Ammon's horn (tissue), 1 donor: Measurements from ENCODE around the gene DNAH2.

Source experiments
- DNase-seq: peaks from one replicate; pipeline ENCODE4 v3.0.0-alpha.2; 2016; ENCODE audit warnings: low spot score

Gene DNAH2

DNA sequence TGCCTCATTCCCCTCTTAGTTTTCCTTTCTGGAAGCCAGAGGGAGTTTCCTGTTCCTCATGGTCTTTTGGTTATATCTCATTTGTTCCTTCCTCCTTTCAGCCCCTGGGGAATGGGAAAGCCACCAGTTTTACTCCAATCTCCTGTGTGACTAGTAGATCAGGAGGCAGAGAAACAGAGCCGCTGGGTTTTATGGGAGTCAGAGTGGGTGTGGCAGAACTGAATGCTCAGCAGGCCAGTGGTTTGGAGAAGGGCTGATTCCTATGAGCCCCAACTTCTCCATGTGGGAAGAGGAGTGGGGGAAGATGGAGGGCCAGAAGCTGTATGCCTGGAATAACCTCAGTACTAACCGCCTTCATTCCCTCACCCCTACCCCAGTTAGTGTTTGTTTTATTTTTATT, 4.1 kb downstream of the DNAH2 start:
- DNase-seq, result no peak

GRCh38 chr17:7727886-7728285, 10.3 kb downstream of the DNAH2 start:
- no peak for DNase-seq

DNA sequence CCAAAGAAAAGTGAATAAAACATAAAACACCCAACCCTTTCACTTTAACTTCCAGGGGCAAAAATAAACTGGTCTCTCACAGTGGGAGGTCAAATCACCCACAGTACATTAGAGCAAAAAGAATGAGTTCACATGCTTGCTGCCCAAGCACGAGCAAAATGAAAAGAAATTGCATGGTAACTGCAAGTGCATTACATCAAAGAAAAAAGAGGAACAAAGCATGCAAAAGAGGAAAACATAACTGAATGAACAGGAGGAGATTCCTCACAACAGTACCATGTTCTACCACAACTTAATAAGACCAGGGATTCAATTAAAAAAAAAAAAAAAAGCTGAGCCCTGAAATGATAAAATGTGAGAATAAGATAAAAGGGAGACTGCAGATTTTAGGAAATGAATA, 12.3 kb downstream of the DNAH2 start:
- no peak for DNase-seq

GRCh38 chr17:7732981-7733539, 15.5 kb downstream of the DNAH2 start:
- DNase-seq, result no peak

- DNase-seq, result no peak
These were observed 20.1 kb downstream of the DNAH2 start for GRCh38 chr17:7737601-7738000.

DNA sequence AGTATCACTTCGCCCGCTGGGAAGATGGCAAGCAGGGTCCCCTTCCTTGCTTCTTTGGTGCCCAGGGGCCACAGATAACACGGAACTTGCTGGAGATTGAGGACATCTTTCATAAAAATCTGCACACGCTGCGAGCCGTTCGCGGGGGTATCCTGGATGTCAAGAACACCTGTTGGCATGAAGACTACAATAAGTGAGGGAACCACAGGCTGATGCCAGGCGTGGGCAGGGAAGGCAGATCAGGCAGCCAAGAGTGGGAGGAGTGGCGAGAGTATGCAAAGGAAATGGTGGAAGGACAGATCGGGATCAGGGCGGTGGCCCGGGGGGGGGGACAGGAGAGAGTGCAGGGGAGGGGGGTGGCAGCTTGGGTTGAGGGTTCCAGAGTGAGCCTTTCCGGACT, 22.2 kb downstream of the DNAH2 start:
- DNase-seq, result no peak

DNA sequence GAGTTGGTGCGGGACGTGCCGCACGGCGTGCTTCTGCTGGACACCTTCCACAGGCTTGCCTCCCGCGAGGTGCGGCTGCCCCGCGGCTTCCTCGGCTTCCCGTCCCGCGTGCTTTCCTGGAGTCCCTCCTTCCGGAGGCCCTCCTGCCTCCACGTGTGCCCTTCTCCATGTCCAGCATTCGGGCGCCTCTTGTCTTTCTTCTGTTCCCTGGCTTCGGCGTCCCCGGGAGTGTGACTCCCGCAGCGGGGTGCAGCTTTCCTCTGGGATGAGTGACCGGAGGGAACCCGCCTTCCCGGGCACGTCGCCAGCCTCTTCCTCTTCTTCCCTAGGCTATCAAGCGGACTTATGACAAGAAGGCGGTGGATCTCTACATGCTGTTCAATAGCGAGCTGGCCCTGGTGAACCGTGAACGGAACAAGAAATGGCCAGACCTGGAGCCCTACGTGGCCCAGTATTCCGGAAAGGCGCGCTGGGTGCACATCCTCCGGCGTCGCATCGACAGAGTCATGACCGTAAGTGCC, 23.0 kb downstream of the DNAH2 start:
- DNase-seq, result no peak

GRCh38 chr17:7742729-7743128, 25.2 kb downstream of the DNAH2 start:
- DNase-seq, result no peak

GRCh38 chr17:7744416-7744815, 26.9 kb downstream of the DNAH2 start:
- no peak for DNase-seq

DNA sequence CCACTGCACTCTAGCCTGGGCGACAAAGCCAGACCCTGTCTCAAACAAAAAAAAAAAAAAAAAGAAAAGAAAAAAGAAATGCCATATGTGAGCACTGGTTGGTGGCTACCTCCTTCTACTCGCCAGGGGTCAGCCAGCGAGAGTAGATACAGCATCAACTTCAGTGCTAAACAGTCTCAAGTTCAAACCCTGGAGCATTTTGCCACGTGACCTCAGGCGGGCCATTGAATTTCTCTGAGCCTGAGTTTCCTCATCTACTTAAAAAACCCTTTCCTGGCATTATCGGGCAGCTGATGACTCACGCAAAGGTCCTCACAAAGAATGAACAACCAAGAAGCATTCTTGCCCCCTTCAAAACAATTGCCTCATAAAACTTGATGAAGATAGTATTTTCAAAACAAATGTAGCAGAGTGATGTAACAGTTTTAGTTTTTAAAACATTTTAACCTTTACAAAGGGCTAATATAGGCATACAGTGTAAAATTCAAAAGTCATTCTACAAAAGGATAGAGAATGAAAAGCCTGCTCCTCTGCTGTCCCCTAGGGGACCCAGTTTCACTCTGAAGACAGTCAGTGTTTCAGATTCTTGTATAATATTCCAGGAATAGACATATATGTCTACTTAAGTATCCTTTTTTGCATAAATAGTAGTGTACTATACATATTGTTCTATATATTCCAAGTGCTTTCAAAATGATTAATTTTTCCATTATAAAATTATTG, 28.4 kb downstream of the DNAH2 start:
- DNase-seq, result no peak

GRCh38 chr17:7747635-7748071, 30.1 kb downstream of the DNAH2 start:
- no peak for DNase-seq

GRCh38 chr17:7748076-7748775, 30.7 kb downstream of the DNAH2 start:
- no peak for DNase-seq

GRCh38 chr17:7750321-7750821, 32.8 kb downstream of the DNAH2 start:
- DNase-seq, result no peak

DNA sequence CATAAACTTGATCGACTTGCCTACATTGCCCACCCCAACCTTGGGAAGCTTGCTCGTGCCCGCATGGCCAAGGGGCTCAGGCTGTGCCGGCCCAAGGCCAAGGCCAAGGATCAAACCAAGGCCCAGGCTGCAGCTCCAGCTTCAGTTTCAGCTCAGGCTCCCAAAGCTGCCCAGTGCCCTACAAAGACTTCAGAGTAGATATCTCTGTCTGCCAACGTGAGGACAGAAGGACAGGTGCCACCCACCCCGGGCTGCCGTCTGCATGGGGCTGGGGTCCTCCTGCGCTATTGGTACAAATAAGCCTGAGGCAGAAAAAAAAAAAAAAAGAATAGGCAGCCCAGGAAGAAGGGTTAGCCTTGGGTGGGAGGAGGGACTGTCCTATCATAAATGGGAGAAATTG, 37.1 kb downstream of the DNAH2 start:
- no peak for DNase-seq

DNA sequence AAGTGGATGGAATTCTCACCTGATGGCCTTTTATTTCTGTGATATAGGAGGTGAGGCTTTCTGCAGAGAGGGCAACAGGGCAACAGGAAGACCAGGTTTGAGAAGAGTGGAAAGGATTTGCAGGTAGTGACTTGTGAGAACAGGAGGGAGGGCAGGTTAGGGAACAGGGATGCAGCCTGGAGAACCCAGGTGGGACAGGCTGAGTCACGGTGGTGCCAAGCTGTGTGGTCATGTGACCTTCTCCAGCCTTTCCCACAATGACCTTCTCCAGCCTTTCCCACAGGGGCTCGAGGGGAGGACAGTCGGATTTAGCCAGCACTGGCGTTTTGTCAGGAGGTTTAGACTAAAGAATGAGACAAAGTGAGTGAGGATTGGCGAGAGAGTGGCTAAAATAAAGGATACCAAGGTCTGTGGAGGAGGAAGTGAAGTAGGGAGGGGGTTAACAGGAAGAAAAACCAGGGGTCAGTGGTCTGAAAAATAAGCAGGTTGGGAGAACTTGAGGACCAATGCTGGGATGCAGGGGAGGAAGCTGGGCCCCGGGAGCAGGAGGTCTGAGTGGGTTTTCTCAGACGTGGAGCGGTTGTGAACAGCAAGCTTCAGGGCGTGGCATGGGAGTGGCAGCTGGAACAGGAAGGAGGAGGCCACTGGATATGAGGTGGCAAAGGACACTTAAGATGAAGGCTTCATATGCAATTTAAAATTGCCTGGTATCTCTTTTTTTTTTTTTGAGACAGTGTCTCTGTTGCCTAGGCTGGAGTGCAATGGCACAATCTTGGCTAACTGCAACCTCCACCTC, 37.7 kb downstream of the DNAH2 start:
- DNase-seq, result no peak

DNA sequence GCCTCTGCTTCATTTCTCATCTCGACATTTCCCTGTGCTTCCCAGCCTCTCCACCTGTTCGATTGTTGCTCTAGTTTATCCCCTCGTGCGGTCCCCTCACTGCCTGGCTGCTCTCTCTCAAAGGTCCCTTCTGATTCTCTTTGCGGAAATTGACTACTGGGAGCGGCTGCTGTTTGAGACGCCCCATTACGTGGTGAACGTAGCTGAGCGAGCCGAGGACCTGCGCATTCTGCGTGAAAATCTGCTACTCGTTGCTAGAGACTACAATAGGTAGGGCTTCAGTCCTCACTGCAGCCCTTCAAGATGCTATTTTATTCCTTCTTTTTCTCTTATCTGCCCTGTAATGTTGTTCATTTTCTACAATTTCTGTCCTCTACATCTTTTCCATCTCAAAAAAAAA, 39.4 kb downstream of the DNAH2 start:
- no peak for DNase-seq

DNA sequence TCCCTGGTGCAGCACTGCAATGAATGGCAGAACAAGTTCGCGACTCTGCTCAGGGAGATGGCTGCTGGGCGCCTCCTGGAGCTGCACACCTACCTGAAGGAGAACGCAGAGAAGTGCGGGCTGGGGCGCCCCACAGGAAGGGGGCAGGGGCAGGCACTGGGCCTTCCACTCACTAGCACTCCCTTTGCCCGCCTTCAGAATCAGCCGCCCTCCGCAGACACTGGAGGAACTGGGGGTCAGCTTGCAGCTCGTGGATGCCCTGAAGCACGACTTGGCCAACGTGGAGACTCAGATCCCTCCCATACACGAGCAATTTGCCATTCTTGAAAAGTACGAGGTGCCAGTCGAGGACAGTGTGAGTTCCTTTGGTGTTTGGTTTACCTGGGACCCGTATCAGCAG, 46.4 kb downstream of the DNAH2 start:
- no peak for DNase-seq

DNA sequence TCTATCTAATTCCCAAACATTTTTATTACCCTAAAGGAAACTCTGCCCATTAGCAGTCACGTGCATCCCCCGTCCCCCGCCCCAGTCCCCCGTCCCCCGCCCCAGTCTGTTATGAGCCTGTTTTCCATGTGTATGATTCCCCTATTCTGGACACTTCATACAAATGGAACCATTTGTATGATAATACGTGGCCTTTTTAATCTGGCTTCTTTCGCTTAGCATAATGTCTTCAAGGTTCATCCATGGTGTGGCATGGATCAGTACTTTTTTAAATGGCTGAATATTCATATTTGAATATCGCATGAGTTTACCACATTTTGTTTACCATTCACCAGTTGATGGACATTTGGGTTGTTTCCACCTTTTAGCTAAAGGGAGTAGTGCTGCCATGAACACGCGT, 49.5 kb downstream of the DNAH2 start:
- no peak for DNase-seq

DNA sequence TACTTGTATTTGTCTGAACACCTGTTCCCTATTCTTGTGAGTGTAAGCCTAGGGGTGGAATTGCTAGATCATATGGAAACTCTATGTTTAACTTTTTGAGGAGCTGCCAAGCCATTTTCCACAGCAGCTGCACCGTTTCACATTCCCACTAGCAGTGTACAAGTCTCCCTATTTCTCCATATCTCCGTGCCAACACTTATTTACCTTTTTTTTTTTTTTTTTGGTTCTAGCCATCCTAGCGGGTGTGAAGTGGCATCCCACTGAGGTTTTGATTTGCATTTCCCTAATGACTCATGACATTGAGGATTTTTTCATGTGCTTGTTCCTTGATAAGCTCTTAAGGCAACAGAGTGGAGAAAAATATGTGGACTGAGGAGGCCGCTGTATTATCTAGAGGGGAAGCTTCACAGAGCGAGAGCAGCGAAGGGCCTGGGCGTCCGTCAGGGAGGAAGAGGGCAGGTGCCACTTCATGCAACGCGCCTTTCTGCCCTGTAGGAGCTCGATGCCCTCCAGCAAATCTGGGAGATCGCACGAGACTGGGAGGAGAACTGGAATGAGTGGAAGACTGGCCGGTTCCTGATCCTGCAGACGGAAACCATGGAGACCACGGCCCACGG, 50.0 kb downstream of the DNAH2 start:
- DNase-seq, result no peak

GRCh38 chr17:7769854-7770253, 52.3 kb downstream of the DNAH2 start:
- DNase-seq, result no peak

DNA sequence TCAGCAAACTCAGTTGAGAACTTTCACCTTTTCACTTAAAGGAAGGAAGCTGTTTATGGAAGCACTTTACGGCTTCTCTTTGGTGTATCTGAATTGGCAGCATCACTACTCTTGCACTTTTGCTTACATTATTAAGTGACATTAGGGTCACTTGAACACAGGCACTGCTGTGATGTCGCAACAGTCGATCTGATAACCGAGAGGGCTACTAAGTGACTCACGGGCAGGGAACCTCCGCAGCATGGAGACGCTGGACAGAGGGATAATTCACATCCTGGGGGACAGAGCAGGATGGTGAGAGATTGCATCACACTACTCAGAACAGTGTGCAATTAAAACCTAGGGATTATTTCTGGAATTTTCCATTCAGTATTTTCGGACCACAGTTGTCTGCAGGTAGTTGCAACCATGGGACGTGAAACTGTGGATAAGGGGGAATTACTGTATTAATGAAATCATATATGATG, 56.5 kb downstream of the DNAH2 start:
- no peak for DNase-seq

DNA sequence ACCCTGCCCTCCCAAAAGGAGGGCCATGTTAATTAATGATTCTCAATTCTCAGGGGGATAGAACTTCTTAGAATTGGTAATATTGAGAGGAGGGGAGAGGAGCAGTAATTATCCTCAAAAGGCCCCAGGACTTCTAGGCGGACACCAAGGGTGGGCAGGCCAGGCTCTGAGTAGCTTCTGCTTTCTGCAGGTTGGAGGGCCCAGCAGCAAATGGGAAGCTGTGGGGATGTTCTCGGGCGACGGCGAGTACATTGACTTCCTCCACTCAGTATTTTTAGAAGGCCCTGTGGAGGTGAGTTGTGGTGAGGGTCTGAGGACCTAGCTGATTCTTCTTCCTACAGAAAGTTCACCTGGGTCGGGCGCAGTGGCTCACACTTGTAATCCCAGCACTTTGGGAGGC, 57.5 kb downstream of the DNAH2 start:
- no peak for DNase-seq
